Measurements from ENCODE around the gene CENPP. TPM values are rescaled to one million over a fixed set of nuclear protein-coding genes. Genes with fewer than 3 reads are reported as not detected.
A peak's percentile ranks its signal among the peaks of the same experiment; 100 is the strongest.

Gene CENPP
- total RNA-seq, 1 donor from 2014 or later: 5.4 TPM

DNA sequence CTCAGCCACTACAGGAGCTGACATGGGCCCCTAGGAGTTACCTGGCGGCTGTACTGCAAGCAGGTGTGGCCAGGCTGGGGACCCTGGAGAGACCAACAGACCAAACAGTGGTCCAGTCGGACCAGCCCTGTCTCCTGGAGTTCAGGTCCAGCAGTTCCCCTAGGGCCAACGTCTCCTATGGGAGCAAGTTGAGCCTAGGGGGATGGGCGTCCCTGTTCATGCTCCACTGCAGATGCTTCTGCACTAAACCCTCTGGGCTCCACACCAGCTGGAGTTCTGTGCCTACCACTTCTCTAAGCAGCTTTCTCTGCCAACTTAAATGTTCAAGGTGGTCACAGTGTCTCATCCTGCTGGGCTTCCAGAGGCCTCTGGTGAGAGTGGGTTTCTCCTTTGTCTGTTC, 119.1 kb downstream of the CENPP start:
- no peaks in the 10 kb centered on the region for H3K27me3 ChIP-seq (ENCODE audit: low read depth)
- intact Hi-C loops (cut with micrococcal nuclease): no loop called here
- no peaks in the 10 kb centered on the region for H3K36me3 ChIP-seq
- no peak overlapping the region for H3K4me3 ChIP-seq
- H3K27ac ChIP-seq (replicated peaks): no peak overlapping the region
- no peak for DNase-seq
- H3K4me1 ChIP-seq: no peaks in the 10 kb centered on the region
- H3K9me3 ChIP-seq (replicated peaks): no peaks in the 10 kb centered on the region
- no peak for TF ChIP-seq CTCF (IDR thresholded peaks at IDR 0.05; ENCODE audit: borderline replicate concordance)

- no peaks in the 10 kb centered on the region for H3K27me3 ChIP-seq (ENCODE audit: low read depth)
- intact Hi-C loops (cut with micrococcal nuclease): no loop called here
Measured at GRCh38 chr9:92446536-92446935, 120.8 kb downstream of the CENPP start.

DNA sequence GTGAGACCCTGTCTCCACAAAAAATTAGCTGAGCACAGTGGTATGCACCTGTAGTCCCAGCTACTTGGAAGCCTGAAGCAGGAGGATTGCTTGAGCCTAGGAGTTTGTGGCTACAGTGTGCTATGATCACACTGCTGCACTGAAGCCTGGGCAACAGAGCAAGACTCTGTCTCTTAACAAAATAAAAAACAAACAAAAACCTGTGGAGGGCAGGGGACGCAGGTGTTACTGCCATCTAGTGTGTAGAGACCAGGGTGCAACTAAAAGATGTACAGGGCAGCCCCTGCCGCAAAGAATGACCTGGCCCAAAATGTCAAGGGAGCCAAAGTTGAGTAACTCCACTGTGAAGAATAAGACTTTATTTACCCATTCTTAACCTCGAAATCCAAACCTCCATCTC, 129.5 kb downstream of the CENPP start:
- intact Hi-C loops (cut with micrococcal nuclease): no loop called here
- H3K9me3 ChIP-seq (replicated peaks): no peaks in the 10 kb centered on the region
- H3K4me1 ChIP-seq: no peaks in the 10 kb centered on the region
- no peaks in the 10 kb centered on the region for H3K36me3 ChIP-seq
- no peak overlapping the region for H3K4me3 ChIP-seq
- H3K27me3 ChIP-seq (ENCODE audit: low read depth): no peaks in the 10 kb centered on the region
- TF ChIP-seq CTCF (IDR thresholded peaks at IDR 0.05; ENCODE audit: borderline replicate concordance): no peak
- H3K27ac ChIP-seq (replicated peaks): no peak overlapping the region
- no peak for DNase-seq

More at GRCh38 chr9:92446536-92446935, 120.8 kb downstream of the CENPP start:
- no peak for DNase-seq
- no peak for TF ChIP-seq CTCF (IDR thresholded peaks at IDR 0.05; ENCODE audit: borderline replicate concordance)
- no peaks in the 10 kb centered on the region for H3K4me1 ChIP-seq
- H3K9me3 ChIP-seq (replicated peaks): no peaks in the 10 kb centered on the region
- H3K27ac ChIP-seq (replicated peaks): no peak overlapping the region
- no peaks in the 10 kb centered on the region for H3K36me3 ChIP-seq
- H3K4me3 ChIP-seq: no peak overlapping the region

- Histone ChIP-seq H3K36me3 (no peaks in the 10 kb centered on the region), H3K9me3 (replicated peaks) (no peaks in the 10 kb centered on the region), H3K27ac (replicated peaks) (no peak overlapping the region), H3K4me3 (no peak overlapping the region), H3K4me1 (no peaks in the 10 kb centered on the region), H3K27me3 (ENCODE audit: low read depth) (no peaks in the 10 kb centered on the region)
- intact Hi-C loops (cut with micrococcal nuclease): no loop called here
- TF ChIP-seq CTCF (IDR thresholded peaks at IDR 0.05; ENCODE audit: borderline replicate concordance): no peak
- DNase-seq: no peak
Measured at GRCh38 chr9:92457576-92457975, 131.8 kb downstream of the CENPP start.

DNA sequence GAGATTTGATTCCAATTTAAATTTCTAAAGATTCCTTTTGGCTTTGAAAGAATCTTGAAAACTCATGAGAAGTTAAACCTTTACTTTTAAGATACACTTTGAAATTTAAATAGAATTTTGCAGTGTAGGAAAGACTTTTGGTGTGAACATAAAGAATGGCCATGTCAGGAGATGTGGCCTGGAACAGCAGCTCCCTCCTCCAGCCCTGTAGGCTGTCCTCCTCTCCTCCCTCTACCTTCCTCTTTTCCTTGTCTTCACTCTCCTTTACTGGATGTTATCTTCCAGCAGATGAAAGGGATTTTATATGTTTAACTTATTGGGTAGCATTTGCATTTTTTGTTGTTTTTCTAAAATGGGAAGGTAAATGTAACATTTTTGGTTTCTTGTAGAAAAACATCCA, 137.6 kb downstream of the CENPP start:
- H3K4me1 ChIP-seq: peaks cover 22% of the 10 kb centered on the region
- peaks cover 4% of the 10 kb centered on the region for H3K36me3 ChIP-seq
- DNase-seq: no peak
- H3K9me3 ChIP-seq (replicated peaks): no peaks in the 10 kb centered on the region
- no peaks in the 10 kb centered on the region for H3K27me3 ChIP-seq (ENCODE audit: low read depth)
- H3K27ac ChIP-seq (replicated peaks): no peak overlapping the region
- intact Hi-C loops (cut with micrococcal nuclease): no loop called here
- TF ChIP-seq CTCF (IDR thresholded peaks at IDR 0.05; ENCODE audit: borderline replicate concordance): no peak
- no peak overlapping the region for H3K4me3 ChIP-seq

GRCh38 chr9:92463984-92464383, 138.2 kb downstream of the CENPP start:
- H3K27ac ChIP-seq (replicated peaks): peak overlapping the region; percentile 45
- intact Hi-C loops (cut with micrococcal nuclease): no loop called here

More at GRCh38 chr9:92463984-92464383, 138.2 kb downstream of the CENPP start:
- no peak overlapping the region for H3K4me3 ChIP-seq
- DNase-seq: no peak
- no peaks in the 10 kb centered on the region for H3K27me3 ChIP-seq (ENCODE audit: low read depth)
- no peaks in the 10 kb centered on the region for H3K9me3 ChIP-seq (replicated peaks)
- peaks cover 4% of the 10 kb centered on the region for H3K36me3 ChIP-seq
- TF ChIP-seq CTCF (IDR thresholded peaks at IDR 0.05; ENCODE audit: borderline replicate concordance): no peak
- H3K4me1 ChIP-seq: peaks cover 22% of the 10 kb centered on the region

All from left ventricle myocardium inferior (tissue), 1 donor.